HG02798 (cell line): Measurements from ENCODE around the gene FAM118B.
A peak's percentile ranks its signal among the peaks of the same experiment; 100 is the strongest.

Experiments used
- ATAC-seq: cut with Tn5 transposase; IDR thresholded peaks from one replicate; pipeline ENCODE4 v1.9.1; 2021; ENCODE audit warnings: mild to moderate bottlenecking; ENCODE audit not compliant: unreplicated experiment, poor library complexity

Gene FAM118B

DNA sequence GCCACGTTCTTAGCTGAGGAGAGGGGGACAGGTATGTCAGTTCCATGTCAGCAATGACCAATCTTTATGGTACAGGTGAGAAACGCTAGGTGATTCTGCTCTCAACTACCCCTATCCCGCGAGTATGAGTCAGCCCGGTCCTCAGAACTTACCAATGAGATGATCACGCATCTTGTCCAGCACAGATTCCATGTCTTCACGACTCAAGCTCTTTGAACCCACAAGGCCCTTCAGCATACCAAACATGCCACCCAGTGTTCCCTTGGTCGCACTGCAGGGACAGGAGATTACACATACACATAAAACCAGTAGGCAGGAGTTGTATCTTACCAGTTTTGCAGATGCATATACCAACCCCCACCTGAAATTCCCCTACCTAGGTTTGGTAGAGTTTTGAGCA lies 54.2 kb downstream of the FAM118B start:
- ATAC-seq, result no peak

DNA sequence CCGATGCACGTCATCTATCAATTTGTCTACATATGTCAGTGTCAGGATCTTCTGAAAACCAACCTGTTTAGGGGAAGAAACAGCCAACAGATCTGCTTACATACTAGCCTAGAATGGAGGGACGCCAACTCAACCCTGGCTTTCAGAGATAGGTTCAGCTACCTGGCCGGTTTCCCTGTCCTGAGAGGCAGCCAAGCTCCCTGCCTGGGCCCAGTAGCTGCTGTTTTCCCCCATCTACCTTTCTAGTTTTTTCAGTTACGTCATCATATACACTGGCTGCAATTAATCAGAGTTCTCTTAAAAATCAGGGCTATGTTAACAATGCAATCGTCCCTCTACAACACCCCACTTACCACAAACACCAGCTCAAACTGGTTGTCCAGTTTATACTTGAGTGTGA lies 56.1 kb downstream of the FAM118B start:
- no peak for ATAC-seq

DNA sequence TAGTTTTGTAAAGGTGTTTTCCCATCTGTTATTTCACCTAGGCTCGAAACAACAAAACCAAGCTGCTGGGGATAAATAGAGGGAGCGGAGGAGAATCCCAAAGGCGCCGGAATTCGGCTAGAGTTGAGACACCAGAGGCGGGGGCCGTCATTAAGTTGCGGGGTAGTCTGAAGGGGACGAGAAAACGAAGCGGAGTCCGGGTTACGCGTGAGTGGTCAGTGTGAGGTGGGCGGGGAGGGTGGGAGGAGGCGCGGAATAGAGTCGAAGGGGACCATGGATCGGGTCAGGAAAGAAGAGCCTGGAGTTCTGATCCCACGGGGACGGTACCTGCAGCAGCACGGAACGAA lies 56.8 kb downstream of the FAM118B start:
- ATAC-seq, result no peak

DNA sequence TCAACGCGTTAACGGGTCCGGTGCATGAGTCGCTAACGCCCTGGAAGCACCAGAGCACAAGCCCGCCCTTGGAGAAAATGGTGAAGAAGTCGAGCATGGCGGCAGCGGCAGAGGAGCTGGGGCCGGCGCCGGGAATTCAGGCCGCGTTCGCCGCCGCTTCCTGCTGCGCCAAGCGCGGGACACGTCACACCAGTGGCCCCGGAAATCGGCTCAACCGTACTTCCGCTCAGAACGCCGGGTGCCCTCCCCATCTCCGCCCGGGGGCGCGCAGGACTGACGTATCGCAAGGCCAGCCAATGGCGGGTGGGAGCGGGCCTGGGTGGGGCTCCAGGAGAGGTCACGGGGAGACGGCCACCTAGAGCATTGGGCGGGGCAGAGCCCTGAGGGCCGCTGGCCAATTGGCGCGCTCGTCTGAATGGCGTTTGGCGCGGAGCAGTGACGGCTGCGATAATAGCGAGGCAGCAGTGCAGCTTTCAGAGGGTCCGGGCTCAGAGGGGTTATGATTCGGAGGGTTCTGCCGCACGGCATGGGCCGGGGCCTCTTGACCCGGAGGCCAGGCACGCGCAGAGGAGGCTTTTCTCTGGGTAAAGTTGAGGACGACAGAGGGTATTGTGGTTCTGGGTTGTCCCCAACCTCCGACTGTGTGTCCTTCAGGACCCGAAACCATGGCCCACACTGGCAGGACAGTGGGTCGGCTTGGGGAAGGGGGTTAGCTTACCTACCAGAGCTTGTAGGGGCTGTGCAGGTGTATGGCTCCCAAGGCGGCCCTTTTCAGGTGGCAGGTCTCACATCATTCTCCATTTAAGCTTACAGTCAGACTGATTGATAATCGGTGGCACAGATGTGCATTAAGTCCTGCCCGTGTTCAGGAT lies 57.4 kb downstream of the FAM118B start, which contains the start of the genes FOXRED1 and SRPRA:
Gene FOXRED1, plus strand, starts transcription at position 447 of the 872 bp plus-strand sequence. Its CDS starts 53 bp downstream, at position 500.
Gene SRPRA, minus strand, starts transcription at position 188 of the 872 bp plus-strand sequence. Its CDS starts 91 bp downstream, at position 97.
- ATAC-seq, result peak; percentile 99

DNA sequence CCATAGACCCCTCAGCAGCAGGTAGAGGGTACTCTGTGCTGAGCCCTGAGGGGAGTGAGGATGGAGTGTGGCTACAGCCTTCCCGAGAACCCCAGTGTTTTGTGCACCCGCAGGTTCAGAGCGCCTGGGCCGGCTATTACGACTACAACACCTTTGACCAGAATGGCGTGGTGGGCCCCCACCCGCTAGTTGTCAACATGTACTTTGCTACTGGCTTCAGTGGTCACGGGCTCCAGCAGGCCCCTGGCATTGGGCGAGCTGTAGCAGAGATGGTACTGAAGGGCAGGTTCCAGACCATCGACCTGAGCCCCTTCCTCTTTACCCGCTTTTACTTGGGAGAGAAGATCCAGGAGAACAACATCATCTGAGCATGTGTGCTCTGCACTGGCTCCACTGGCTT lies 65.7 kb downstream of the FAM118B start:
- no peak for ATAC-seq

DNA sequence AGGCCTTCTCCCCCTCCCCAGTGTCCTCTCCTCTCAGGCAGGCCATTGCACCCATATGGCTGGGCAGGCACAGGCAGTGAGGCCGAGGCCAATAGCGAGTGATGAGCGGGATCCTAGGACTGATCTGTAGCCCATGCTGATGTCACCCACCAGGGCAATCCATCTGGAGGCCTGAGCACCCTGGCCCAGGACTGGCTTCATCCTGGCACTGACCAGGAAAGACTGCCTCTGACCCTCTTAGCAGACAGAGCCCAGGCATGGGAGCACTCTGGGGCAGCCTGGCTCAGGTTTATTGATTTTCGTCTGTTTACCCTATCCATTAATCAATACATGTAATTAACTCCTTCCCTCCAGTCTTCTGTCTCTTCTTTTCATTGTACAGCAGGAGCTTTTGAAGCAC lies 66.2 kb downstream of the FAM118B start:
- no peak for ATAC-seq

DNA sequence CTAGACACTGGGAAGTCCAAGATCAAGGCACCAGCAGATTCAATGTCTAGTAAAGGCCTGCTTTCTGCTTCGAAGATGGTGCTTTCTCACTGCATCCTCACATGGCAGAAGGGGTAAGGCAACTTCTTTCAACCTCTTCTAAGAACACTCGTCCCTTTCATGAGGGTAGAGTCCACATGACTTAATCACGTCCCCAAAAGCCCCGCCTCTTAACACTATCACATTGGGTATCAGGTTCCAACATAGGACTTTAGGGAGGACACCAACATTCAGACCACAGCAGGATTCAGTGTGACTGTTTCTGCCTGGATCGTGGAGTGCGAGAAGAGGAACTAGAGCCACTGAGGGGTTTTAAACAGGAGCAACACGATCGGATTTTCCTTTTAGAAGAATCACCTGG lies 67.6 kb downstream of the FAM118B start:
- ATAC-seq, result no peak

DNA sequence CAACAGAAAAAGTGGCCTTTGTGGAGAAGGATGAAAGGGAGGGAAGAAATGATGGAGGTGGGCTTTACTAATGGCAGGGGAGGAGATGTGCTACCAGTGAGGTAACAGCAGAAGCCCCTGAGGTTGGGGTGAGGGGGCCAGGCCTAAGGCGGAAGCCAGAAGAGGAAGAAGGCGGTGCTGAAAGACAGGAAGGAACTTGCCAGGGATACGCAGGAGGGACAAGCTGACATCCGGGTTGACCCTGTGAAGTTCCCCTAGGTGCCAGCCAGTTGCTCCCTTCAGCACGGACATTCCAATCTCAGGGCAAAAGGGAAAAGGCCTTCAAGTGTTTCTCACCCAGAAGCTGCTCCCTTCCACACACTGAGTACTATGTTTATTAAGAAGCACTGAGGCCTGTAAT lies 69.0 kb downstream of the FAM118B start:
- no peak for ATAC-seq

DNA sequence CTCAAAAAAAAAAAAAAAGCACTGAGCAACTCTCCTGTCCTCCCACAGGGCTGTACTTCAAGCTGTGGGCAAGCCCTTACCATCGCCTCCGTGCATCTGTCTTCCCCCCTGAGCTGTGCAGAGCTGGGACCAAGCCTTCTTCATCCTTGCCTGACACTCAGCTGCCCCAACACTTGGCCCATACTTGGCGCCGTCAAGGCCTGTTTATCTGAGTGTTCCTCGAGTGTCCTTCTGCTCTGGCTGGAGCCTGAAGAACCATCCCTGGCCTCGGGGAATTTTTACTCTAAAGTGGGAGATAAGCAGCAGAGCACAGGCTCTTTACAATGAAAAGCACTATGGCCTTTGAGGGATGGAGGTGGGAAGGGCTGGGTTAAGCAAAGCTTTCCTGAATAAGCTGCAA lies 69.7 kb downstream of the FAM118B start:
- ATAC-seq, result no peak

DNA sequence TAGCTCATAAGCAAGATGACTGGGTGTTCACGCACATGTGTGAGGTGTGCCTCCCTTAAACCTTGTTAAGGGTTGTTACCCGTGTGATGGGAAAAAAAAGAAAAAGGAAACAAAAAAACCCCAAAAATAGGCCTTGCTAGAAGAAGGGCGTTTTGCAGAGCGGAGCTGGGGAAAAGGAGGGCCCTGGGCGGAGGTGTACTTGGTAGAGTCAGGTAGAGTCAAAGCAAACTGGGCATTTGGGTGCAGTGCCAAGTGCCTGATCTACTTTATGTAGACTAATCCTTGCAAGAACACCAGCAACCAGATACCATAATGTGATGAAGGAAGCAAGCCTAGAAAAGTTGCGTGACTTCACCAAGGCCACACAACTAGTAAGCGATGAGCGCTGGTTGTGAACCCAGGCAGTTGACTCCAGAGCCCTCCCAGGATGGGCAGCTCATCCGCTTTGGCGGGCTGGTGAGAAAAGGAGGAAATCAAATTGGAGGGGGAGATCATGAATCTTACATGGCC lies 70.1 kb downstream of the FAM118B start:
- ATAC-seq, result no peak

DNA sequence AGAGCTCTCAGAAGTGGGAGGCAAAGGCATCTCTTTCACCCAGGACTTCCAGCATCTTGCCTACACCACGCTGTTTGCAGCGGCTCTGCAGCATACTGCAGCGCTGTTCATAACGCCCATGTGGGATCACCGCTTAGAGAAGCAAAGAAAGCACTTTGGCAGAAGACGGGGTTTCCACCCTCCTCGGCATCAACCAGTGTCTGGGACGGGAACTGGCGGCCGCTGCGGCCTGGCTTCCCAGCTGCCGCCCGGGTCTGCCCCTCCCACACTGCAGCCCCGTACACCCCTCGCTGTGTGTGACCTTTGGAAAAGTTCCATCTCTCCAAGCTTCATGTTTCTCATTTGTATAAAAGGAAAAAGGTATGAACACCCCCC lies 70.8 kb downstream of the FAM118B start:
- ATAC-seq, result no peak

DNA sequence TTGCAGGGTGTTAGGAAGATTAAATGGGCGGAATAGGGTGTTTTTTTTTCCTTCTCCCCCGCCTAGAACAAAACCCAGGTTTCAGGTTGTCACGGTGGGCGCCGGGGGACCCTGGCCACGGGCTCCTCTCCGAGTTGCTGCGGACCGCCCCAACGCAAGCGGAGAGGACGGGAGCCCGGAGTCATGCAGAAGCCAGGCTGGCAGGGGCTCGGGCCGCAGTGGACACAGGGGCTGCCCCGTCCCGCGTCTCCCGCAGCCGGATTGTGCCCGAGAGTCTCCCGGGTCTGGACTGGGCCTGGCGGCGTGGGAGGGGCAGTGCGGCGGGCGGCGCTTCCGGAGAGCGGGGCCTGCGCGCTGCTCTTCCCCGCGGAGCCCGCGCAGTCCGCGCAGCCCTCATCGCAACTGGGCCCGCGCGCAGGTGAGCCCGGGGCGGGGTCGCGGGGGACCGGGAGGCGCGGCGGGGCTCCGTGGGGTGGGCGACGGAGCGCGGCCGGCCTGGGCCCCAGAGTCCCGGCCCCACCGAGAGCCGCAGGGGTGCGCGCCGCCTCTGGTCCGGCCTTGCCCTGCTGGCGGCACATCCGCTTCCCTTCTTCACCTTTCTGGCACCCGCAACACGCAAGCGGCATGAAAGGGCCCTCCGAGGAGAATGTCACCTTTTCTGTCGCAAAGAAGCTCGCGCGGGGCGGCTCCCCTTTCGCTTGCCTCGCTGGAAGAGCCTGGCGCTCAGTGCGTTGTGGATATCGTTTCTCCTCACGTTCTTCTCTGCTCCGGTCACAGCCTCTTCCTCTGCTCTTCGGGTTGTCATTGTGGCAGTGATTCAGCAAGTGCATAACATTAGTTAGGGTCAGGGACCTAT lies 71.4 kb downstream of the FAM118B start, which contains the start of gene TIRAP:
Gene TIRAP, plus strand, starts transcription at position 358 of the 856 bp plus-strand sequence. CDS start 7,802 bp downstream, outside the sequence.
- peak; percentile 71 for ATAC-seq

DNA sequence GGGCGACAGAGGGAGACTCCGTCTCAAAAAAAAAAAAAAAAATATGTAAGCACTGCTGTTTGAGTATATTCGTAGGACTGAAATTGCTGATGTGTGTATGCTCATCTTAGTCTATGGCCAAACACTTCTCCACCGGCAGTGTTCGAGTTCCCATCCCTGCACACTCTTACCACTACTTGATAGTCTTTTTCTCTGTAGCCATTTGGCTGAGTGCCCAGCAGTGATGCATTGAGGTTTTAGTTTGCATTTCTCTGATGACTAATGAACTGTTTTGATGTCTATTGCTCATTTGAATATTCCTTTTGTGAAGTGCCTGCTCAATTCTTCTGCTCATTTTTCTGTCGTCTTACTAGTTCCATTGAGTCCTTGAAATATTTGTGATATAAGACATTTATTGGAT lies 73.2 kb downstream of the FAM118B start:
- peak; percentile 63 for ATAC-seq

DNA sequence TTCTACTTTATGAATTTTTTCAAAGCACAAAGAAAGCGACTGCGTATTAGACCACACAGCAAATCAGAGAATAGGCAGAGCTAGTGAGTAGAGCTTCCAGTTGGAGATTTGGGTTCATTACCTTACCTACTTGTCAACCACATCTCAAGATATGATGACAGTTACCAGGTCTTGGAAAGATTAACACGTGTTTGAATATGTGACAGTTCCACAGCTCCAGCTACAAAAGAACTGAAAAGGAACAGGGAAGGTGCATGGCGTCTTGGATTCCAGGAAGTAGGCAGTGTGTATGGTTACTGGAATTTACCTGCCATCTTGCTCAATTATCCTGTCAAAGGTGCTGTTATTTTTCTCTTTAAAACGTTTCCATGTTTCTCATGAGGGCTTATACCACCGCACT lies 76.7 kb downstream of the FAM118B start:
- ATAC-seq, result no peak

DNA sequence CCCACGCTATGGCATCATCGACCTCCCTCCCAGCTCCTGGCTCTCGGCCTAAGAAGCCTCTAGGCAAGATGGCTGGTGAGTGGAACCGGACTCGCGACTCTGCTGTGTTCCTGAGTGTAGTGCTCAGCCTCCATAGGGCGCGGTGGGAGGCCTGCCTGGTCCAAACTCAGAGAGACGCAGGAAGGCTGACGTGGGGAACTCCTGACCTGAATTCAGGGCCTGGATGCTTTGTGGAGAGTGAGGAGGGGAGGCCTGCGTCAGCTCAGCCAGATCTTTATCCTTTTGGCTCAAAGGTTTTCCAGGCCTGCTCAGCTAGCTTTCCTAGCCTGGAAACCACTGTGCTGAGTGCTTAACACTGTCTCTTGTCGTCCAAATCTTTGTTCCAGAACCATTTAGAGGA lies 79.3 kb downstream of the FAM118B start:
- ATAC-seq, result no peak

DNA sequence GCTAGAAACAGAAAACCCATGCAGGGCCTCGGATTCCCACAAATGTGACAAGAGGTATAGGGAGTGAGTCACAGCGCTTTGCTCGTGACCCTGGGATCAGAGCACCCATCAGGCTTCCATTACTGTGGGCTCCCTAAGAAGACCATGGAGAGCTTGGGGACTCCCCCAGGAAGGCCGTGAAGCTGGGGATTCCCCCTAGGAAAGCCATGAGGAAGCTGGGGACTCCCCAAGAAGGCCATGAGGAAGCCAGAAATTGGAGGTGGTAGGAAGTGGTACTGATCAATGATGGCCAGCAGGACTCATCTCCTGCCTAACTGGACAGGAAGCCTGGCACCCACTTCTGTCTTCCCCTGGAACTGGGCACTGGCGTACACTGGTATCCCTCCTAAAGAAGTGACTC lies 82.1 kb downstream of the FAM118B start:
- ATAC-seq, result peak; percentile 47

DNA sequence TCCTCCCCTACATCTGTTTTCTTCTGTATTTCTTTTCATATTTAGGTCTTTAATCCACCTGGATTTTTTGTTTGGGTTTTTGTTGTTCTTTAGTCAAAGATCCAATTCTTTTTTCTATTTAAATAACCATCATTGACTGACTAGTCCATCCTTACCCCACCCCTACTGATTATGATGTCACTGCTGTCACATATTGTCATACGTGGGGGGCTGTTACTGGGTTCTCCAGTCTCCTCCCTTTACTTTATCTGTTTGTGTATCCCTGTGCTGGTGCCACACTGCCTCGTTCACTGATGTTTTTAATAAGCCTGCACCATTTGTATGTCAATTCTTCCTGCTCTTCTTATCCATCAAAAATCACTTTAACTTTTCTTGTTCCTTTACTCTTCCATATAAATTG lies 85.4 kb downstream of the FAM118B start:
- no peak for ATAC-seq

DNA sequence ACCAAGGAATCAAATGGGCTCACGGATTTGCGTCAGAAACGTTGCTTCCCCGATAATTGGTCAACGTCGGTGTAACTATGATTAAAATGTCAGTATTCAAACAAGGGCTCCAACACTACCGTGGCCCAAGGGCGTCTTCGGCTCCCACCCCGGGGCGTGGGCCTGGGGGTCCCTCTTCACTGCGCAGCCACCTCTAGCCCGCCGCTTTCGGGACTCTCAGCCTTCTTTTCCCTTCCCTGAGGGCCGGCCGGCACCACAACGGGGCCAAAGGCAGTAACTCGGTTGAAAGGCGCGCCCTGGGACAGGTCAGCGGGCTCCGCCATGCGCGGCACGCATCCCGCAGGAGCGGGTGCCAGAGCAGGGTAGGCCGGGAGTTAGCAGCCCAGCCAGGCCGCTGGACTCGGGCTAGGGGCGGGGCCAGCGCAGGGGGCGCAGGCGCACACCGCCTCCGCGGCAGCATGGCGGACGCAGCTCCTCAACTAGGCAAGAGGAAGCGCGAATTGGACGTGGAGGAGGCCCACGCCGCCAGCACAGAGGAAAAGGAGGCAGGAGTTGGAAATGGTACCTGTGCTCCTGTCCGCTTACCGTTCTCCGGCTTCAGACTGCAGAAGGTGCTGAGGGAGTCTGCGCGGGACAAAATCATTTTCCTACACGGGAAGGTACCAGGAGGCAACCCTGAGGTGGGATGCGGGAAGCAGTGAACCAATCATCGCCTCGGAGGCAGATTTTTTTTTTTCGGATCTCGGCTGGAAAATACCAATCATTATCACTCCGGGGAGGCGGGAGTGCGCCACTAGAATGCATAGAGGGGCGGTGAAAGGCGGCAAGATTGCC lies 92.3 kb downstream of the FAM118B start, which contains the start of gene DCPS:
Gene DCPS, plus strand, starts transcription at position 438 of the 834 bp plus-strand sequence. Its CDS starts 21 bp downstream, at position 459.
- peak; percentile 92 for ATAC-seq

DNA sequence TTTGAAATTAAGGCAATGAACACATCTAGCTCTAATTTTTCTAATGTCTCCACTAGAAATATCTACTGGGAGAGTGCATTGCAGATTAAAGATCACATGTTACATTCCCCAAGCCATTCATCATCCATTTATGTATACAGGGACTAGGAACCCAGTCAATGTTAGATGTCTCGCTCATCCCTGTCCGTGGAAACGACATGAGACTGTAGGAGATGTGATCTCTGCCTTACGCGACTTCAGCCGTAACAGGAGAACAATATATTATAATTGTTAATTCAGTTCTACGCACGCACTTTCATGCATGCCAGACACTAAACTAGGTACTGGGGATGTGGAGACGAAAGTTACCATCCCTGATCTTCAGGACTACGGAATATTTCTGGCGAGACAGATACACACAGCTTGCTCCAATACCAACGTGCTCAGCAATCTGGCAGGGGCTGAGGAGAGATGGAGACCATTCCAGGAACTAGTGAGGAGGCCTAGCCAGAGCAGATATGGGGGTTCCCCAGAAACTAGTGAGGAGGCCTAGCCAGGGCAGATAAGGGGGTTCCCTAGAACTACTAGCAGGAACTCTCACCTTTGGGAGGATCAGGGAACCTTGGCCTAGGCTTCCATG lies 93.0 kb downstream of the FAM118B start:
- ATAC-seq, result peak; percentile 29
